Measurements from ENCODE around the gene MFAP1. TPM values are rescaled to one million over a fixed set of nuclear protein-coding genes. Genes with fewer than 3 reads are reported as not detected.
"Not testable (repeated sequence)": the region's sequence is repeated elsewhere in the genome, so short reads cannot be mapped to it uniquely, and the experiment has no call there.

MFAP1 gene
- polyA plus RNA-seq, 1 donor from 2014 or later, result 37.7 TPM

GRCh38 chr15:43831519-43832052 lies 7.1 kb upstream of the MFAP1 start:
- H3K9ac ChIP-seq (ENCODE audit: low read length); H4K20me1 ChIP-seq (ENCODE audit: insufficient read depth); H3K27ac ChIP-seq (ENCODE audit: low read length); H3K79me2 ChIP-seq (replicated peaks; ENCODE audit: insufficient read depth, low read length); H3K27me3 ChIP-seq (ENCODE audit: insufficient read depth, low read depth, low read length); H3K9me2 ChIP-seq (ENCODE audit: insufficient read depth, low read length); H3K4me2 ChIP-seq (ENCODE audit: low read length); H2AFZ ChIP-seq (ENCODE audit: low read depth, low read length); H3F3A ChIP-seq (ENCODE audit: insufficient read depth, low read length, poor library complexity, severe bottlenecking); H3K4me3 ChIP-seq (ENCODE audit: low read length); H3K36me3 ChIP-seq (ENCODE audit: insufficient read depth, low read length); H3K9me3 ChIP-seq (ENCODE audit: low read length): not testable (repeated sequence)

GRCh38 chr15:43830691-43831275 lies 6.3 kb upstream of the MFAP1 start:
- H2AFZ ChIP-seq (ENCODE audit: low read depth, low read length); H3K27me3 ChIP-seq (ENCODE audit: insufficient read depth, low read depth, low read length); H3K36me3 ChIP-seq (ENCODE audit: insufficient read depth, low read length); H3F3A ChIP-seq (ENCODE audit: insufficient read depth, low read length, poor library complexity, severe bottlenecking); H3K9me3 ChIP-seq (ENCODE audit: low read length); H3K4me2 ChIP-seq (ENCODE audit: low read length); H4K20me1 ChIP-seq (ENCODE audit: insufficient read depth); H3K9me2 ChIP-seq (ENCODE audit: insufficient read depth, low read length); H3K79me2 ChIP-seq (replicated peaks; ENCODE audit: insufficient read depth, low read length); H3K9ac ChIP-seq (ENCODE audit: low read length); H3K27ac ChIP-seq (ENCODE audit: low read length); H3K4me3 ChIP-seq (ENCODE audit: low read length): not testable (repeated sequence)

GRCh38 chr15:43829951-43830540 lies 5.6 kb upstream of the MFAP1 start:
- H3K27ac ChIP-seq (ENCODE audit: low read length); H3K4me2 ChIP-seq (ENCODE audit: low read length); H2AFZ ChIP-seq (ENCODE audit: low read depth, low read length); H3K9me3 ChIP-seq (ENCODE audit: low read length); H3K27me3 ChIP-seq (ENCODE audit: insufficient read depth, low read depth, low read length); H3K9me2 ChIP-seq (ENCODE audit: insufficient read depth, low read length); H3K36me3 ChIP-seq (ENCODE audit: insufficient read depth, low read length); H3K9ac ChIP-seq (ENCODE audit: low read length); H3K4me3 ChIP-seq (ENCODE audit: low read length); H4K20me1 ChIP-seq (ENCODE audit: insufficient read depth); H3F3A ChIP-seq (ENCODE audit: insufficient read depth, low read length, poor library complexity, severe bottlenecking); H3K79me2 ChIP-seq (replicated peaks; ENCODE audit: insufficient read depth, low read length): not testable (repeated sequence)

GRCh38 chr15:43828061-43828657 lies 3.7 kb upstream of the MFAP1 start:
- Histone ChIP-seq H3K9me3 (ENCODE audit: low read length) (no peaks in the 10 kb centered on the region), H3K79me2 (replicated peaks; ENCODE audit: insufficient read depth, low read length) (peaks cover 9% of the 10 kb centered on the region), H3K36me3 (ENCODE audit: insufficient read depth, low read length) (no peaks in the 10 kb centered on the region), H3F3A (ENCODE audit: insufficient read depth, low read length, poor library complexity, severe bottlenecking) (no peaks in the 10 kb centered on the region), H3K4me2 (ENCODE audit: low read length) (no peak overlapping the region), H3K4me3 (ENCODE audit: low read length) (no peak overlapping the region), H3K27me3 (ENCODE audit: insufficient read depth, low read depth, low read length) (no peaks in the 10 kb centered on the region), H3K27ac (ENCODE audit: low read length) (no peak overlapping the region), H2AFZ (ENCODE audit: low read depth, low read length) (no peak overlapping the region), H3K9me2 (ENCODE audit: insufficient read depth, low read length) (no peaks in the 10 kb centered on the region), H4K20me1 (ENCODE audit: insufficient read depth) (no peaks in the 10 kb centered on the region), H3K9ac (ENCODE audit: low read length) (no peak overlapping the region)
- TF ChIP-seq MXI1 (conservative IDR thresholded peaks at IDR 0.05; ENCODE audit: poor library complexity, severe bottlenecking), result no peak
- no peak for TF ChIP-seq EP300 (conservative IDR thresholded peaks at IDR 0.05; ENCODE audit: poor library complexity, severe bottlenecking)
- TF ChIP-seq RAD21 (conservative IDR thresholded peaks at IDR 0.05), result no peak
- no peak for TF ChIP-seq SMC3 (conservative IDR thresholded peaks at IDR 0.05; ENCODE audit: poor library complexity)
- no peak for TF ChIP-seq CTCF (IDR thresholded peaks at IDR 0.05; ENCODE audit: poor library complexity, severe bottlenecking)

Measured in neural cell (in vitro differentiated cells).